HL-60 (cell line): Measurements from ENCODE around the gene TIMM44.

Experiments used
- DNase-seq, 2 experiments: peaks; one replicate each; pipeline ENCODE4 v3.0.0-alpha.2; 2010 to 2020; ENCODE audit warnings: low read depth in 1 of 2, low spot score in 1 of 2
- H3K27ac ChIP-seq: fragments of 250-450 bp; sonication (Bioruptor Pico); replicated peaks from 2 replicates; pipeline ENCODE4 v1.5.1; 2020; ENCODE audit warnings: mild to moderate bottlenecking, moderate library complexity
- H3K27me3 ChIP-seq: fragments of 250-450 bp; sonication (Bioruptor Pico); 2 replicates; pipeline ENCODE4 v1.5.1; 2021; ENCODE audit warnings: mild to moderate bottlenecking, moderate library complexity; ENCODE audit not compliant: insufficient read depth, poor library complexity, severe bottlenecking
- H3K4me3 ChIP-seq: replicated peaks from 2 replicates; pipeline ENCODE4 v1.5.1; 2011; ENCODE audit warnings: mild to moderate bottlenecking, control low read depth, low read length; ENCODE audit not compliant: insufficient read depth
- GABPA ChIP-seq: IDR thresholded peaks from 2 replicates; pipeline ENCODE4 v1.6.1; 2012; ENCODE audit warnings: low read depth
- POLR2AphosphoS5 ChIP-seq: IDR thresholded peaks from 2 replicates; pipeline ENCODE4 v1.6.1; 2012; ENCODE audit warnings: low read depth
- SPI1 ChIP-seq: IDR thresholded peaks from 2 replicates; pipeline ENCODE4 v1.6.1; 2012; ENCODE audit warnings: low read depth, mild to moderate bottlenecking, borderline replicate concordance
- TF ChIP-seq, protein P1 (sequence below): IDR thresholded peaks from one replicate; pipeline ENCODE4 v1.5.1; 2011; ENCODE audit warnings: low read length, control low read depth, inconsistent platforms; ENCODE audit not compliant: insufficient read depth
- TF ChIP-seq, protein P2 (sequence below): IDR thresholded peaks from 2 replicates; pipeline ENCODE4 v1.6.1; 2012; ENCODE audit warnings: low read depth; ENCODE audit not compliant: insufficient replicate concordance

Gene TIMM44

DNA sequence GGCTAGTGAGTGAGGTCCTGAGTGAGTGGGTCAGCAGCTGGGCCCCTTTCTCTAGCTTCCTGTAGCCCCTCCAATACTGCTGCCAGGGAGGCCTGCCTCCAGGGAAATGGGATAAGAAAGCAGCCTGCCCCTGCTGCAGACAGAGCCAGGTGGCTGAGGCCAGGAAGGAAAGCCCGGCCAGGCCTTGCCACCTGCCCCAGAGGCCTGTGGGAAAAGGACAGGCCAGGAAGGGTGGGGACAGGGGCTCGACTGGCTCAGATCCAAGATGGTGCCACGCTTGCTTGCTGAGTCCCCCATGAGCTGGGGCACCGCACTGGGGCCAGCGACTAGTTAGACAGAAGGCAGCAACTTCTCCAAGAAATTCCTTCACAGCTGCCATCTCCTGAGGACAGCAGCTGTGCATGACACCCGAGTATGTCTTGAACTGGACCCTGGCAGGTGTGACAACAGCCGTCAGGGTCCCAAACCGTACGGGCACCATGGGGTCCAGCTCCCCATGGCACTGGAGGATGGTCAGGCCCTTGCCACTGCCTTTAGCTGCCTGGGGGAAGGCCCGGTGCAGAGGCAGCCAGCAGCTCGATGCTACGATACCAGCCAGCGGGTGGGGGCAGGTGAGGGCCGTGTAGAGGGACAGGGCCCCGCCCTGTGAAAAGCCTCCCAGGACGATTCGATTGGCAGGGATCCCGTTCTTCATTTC is 64.2 kb downstream of the TIMM44 start:
- TF ChIP-seq SPI1 (no peak), POLR2AphosphoS5 (no peak), GABPA (no peak)
- TF ChIP-seq, protein P1, sequence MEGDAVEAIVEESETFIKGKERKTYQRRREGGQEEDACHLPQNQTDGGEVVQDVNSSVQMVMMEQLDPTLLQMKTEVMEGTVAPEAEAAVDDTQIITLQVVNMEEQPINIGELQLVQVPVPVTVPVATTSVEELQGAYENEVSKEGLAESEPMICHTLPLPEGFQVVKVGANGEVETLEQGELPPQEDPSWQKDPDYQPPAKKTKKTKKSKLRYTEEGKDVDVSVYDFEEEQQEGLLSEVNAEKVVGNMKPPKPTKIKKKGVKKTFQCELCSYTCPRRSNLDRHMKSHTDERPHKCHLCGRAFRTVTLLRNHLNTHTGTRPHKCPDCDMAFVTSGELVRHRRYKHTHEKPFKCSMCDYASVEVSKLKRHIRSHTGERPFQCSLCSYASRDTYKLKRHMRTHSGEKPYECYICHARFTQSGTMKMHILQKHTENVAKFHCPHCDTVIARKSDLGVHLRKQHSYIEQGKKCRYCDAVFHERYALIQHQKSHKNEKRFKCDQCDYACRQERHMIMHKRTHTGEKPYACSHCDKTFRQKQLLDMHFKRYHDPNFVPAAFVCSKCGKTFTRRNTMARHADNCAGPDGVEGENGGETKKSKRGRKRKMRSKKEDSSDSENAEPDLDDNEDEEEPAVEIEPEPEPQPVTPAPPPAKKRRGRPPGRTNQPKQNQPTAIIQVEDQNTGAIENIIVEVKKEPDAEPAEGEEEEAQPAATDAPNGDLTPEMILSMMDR, result no peak
- TF ChIP-seq, protein P2, sequence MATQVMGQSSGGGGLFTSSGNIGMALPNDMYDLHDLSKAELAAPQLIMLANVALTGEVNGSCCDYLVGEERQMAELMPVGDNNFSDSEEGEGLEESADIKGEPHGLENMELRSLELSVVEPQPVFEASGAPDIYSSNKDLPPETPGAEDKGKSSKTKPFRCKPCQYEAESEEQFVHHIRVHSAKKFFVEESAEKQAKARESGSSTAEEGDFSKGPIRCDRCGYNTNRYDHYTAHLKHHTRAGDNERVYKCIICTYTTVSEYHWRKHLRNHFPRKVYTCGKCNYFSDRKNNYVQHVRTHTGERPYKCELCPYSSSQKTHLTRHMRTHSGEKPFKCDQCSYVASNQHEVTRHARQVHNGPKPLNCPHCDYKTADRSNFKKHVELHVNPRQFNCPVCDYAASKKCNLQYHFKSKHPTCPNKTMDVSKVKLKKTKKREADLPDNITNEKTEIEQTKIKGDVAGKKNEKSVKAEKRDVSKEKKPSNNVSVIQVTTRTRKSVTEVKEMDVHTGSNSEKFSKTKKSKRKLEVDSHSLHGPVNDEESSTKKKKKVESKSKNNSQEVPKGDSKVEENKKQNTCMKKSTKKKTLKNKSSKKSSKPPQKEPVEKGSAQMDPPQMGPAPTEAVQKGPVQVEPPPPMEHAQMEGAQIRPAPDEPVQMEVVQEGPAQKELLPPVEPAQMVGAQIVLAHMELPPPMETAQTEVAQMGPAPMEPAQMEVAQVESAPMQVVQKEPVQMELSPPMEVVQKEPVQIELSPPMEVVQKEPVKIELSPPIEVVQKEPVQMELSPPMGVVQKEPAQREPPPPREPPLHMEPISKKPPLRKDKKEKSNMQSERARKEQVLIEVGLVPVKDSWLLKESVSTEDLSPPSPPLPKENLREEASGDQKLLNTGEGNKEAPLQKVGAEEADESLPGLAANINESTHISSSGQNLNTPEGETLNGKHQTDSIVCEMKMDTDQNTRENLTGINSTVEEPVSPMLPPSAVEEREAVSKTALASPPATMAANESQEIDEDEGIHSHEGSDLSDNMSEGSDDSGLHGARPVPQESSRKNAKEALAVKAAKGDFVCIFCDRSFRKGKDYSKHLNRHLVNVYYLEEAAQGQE, result no peak
- DNase-seq, result no peak
- H3K27ac ChIP-seq, result no peak overlapping the region
- H3K4me3 ChIP-seq, result no peak overlapping the region
- H3K27me3 ChIP-seq, result peaks cover 9% of the 10 kb centered on the region

DNA sequence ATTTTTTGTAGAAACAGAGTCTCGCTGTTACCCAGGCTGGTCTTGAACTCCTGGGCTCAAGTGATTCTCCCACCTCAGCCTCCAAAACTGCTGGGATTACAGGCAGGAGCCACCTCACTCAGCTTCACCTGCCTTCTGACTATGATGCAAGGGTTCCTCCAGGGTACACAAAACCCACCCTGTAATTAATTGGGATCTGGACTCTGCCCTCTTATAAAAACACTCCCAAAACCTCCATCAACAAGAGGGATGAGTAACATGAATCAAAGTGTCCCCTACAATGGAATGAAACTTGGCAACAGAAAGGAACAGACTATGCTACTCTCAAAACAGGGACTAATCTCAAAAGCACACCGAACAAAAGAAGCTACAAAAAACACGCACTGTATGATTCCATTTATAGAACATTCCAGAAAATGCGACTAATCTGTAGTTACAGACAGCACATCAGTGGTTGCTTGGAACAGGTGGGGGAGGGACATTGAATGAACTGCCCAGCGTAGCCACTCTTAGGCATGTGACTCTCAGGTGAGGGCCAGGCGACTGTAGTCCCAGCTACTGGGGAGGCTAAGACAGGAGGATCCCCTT is 66.1 kb downstream of the TIMM44 start:
- no peak overlapping the region for H3K4me3 ChIP-seq
- H3K27me3 ChIP-seq, result peaks cover 23% of the 10 kb centered on the region
- DNase-seq, result no peak
- TF ChIP-seq, protein P2, result no peak
- no peak for TF ChIP-seq POLR2AphosphoS5
- TF ChIP-seq GABPA, result no peak
- TF ChIP-seq, protein P1, result no peak
- no peak for TF ChIP-seq SPI1
- H3K27ac ChIP-seq, result no peak overlapping the region
